ENCODE data around the gene RUNX2. TPM values are rescaled to one million over a fixed set of nuclear protein-coding genes. Genes with fewer than 3 reads are reported as not detected.

RUNX2 gene
- total and polyA plus RNA-seq, 4 donors: 0.09 to 1.5 (median 0.75) TPM

DNA sequence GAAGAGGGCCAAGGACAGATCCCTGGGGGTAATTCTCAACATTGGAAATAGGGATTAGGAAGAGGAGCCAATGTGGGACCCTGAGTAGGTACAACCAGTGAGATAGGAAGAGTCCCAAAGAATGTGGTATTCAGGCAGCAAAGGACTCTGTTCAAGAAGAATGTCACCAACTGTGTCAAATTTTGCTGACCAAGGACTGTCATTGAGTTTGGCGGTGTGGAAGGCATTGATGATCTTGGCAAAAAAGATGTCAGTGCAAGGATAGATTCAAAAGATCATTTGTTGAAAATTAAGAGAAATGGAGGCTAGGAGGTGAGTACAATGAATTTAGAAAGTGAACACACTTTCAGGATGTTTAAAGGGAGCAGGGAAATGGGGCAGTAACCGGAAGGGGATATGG is 132.0 kb downstream of the RUNX2 start:
- WGBS: 98% methylated on average over 2 of the region's 2 CpGs
- H3K9ac ChIP-seq (ENCODE audit: low read depth in 1 of 2, low read length in 2 of 2): no peak overlapping the region

DNA sequence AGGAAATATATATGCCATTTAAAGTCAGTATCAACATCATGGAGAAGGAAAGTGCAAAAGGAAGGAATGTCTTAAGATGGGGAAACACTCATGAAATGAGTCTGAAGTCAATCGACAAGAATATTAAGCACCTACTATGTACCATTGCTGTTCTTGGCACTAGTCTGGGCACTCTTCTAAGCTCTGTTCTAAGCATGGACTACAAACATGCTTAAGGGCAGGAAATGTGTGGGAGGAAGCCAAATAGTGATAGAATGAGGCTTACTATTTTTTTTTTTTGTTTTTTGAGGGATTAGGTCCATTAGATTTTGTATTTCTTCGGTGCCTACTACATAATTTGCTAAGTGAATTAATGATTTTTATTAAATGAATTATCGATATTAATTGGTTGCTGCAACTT is 133.4 kb downstream of the RUNX2 start:
- Histone ChIP-seq H3K4me1 (ENCODE audit: control insufficient read depth in 4 of 4, insufficient read depth in 4 of 4, low read length in 3 of 4) (no peaks in the 10 kb centered on the region), H3K4me3 (ENCODE audit: low read depth in 1 of 3, low read length in 3 of 3) (no peak overlapping the region), H3K9me3 (ENCODE audit: control insufficient read depth in 4 of 4, low read length in 3 of 4) (no peaks in the 10 kb centered on the region), H3K27me3 (ENCODE audit: control insufficient read depth in 4 of 4, insufficient read depth in 4 of 4, low read length in 3 of 4) (no peaks in the 10 kb centered on the region), H3K9ac (ENCODE audit: low read depth in 1 of 2, low read length in 2 of 2) (no peak overlapping the region), H3K27ac (ENCODE audit: low read depth in 1 of 2, low read length in 2 of 2) (no peak overlapping the region), H3K36me3 (ENCODE audit: control insufficient read depth in 4 of 4, insufficient read depth in 3 of 4, low read depth in 1 of 4, low read length in 3 of 4) (no peaks in the 10 kb centered on the region)
- no peak for DNase-seq (ENCODE audit: low spot score)
- 83% methylated on average over 3 of the region's 3 CpGs for WGBS
- TF ChIP-seq, protein P1, sequence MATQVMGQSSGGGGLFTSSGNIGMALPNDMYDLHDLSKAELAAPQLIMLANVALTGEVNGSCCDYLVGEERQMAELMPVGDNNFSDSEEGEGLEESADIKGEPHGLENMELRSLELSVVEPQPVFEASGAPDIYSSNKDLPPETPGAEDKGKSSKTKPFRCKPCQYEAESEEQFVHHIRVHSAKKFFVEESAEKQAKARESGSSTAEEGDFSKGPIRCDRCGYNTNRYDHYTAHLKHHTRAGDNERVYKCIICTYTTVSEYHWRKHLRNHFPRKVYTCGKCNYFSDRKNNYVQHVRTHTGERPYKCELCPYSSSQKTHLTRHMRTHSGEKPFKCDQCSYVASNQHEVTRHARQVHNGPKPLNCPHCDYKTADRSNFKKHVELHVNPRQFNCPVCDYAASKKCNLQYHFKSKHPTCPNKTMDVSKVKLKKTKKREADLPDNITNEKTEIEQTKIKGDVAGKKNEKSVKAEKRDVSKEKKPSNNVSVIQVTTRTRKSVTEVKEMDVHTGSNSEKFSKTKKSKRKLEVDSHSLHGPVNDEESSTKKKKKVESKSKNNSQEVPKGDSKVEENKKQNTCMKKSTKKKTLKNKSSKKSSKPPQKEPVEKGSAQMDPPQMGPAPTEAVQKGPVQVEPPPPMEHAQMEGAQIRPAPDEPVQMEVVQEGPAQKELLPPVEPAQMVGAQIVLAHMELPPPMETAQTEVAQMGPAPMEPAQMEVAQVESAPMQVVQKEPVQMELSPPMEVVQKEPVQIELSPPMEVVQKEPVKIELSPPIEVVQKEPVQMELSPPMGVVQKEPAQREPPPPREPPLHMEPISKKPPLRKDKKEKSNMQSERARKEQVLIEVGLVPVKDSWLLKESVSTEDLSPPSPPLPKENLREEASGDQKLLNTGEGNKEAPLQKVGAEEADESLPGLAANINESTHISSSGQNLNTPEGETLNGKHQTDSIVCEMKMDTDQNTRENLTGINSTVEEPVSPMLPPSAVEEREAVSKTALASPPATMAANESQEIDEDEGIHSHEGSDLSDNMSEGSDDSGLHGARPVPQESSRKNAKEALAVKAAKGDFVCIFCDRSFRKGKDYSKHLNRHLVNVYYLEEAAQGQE (IDR thresholded peaks at IDR 0.05): no peak
- TF ChIP-seq SP1 (IDR thresholded peaks at IDR 0.05): no peak
- TF ChIP-seq NR2F2 (IDR thresholded peaks at IDR 0.05): no peak
- TF ChIP-seq, protein P2, sequence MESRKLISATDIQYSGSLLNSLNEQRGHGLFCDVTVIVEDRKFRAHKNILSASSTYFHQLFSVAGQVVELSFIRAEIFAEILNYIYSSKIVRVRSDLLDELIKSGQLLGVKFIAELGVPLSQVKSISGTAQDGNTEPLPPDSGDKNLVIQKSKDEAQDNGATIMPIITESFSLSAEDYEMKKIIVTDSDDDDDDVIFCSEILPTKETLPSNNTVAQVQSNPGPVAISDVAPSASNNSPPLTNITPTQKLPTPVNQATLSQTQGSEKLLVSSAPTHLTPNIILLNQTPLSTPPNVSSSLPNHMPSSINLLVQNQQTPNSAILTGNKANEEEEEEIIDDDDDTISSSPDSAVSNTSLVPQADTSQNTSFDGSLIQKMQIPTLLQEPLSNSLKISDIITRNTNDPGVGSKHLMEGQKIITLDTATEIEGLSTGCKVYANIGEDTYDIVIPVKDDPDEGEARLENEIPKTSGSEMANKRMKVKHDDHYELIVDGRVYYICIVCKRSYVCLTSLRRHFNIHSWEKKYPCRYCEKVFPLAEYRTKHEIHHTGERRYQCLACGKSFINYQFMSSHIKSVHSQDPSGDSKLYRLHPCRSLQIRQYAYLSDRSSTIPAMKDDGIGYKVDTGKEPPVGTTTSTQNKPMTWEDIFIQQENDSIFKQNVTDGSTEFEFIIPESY (IDR thresholded peaks at IDR 0.05): no peak
- no peak for TF ChIP-seq FOXA2 (IDR thresholded peaks at IDR 0.05)
- TF ChIP-seq FOXA1 (IDR thresholded peaks at IDR 0.05): no peak
- TF ChIP-seq YY1 (IDR thresholded peaks at IDR 0.05): no peak
- no peak for TF ChIP-seq HNF4G (IDR thresholded peaks at IDR 0.05)
- no peak for TF ChIP-seq TAF1 (conservative IDR thresholded peaks at IDR 0.05)
- no peak for TF ChIP-seq EGR1 (IDR thresholded peaks at IDR 0.05; ENCODE audit: low read depth in 2 of 2)
- TF ChIP-seq, protein P3, sequence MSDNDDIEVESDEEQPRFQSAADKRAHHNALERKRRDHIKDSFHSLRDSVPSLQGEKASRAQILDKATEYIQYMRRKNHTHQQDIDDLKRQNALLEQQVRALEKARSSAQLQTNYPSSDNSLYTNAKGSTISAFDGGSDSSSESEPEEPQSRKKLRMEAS (IDR thresholded peaks at IDR 0.05): no peak

More for the DNA sequence above, 132.0 kb downstream of the RUNX2 start:
- no peak for DNase-seq (ENCODE audit: low spot score)
- H3K4me1 ChIP-seq (ENCODE audit: control insufficient read depth in 4 of 4, insufficient read depth in 4 of 4, low read length in 3 of 4): no peaks in the 10 kb centered on the region
- TF ChIP-seq, protein P3 (IDR thresholded peaks at IDR 0.05): no peak
- TF ChIP-seq FOXA1 (IDR thresholded peaks at IDR 0.05) (no peak), RAD21 (IDR thresholded peaks at IDR 0.05) (no peak), HNF4G (IDR thresholded peaks at IDR 0.05) (no peak), FOXA2 (IDR thresholded peaks at IDR 0.05) (no peak), HNF4A (conservative IDR thresholded peaks at IDR 0.05) (no peak)
- TF ChIP-seq, protein P4, sequence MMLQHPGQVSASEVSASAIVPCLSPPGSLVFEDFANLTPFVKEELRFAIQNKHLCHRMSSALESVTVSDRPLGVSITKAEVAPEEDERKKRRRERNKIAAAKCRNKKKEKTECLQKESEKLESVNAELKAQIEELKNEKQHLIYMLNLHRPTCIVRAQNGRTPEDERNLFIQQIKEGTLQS (IDR thresholded peaks at IDR 0.05): no peak
- TF ChIP-seq, protein P5, sequence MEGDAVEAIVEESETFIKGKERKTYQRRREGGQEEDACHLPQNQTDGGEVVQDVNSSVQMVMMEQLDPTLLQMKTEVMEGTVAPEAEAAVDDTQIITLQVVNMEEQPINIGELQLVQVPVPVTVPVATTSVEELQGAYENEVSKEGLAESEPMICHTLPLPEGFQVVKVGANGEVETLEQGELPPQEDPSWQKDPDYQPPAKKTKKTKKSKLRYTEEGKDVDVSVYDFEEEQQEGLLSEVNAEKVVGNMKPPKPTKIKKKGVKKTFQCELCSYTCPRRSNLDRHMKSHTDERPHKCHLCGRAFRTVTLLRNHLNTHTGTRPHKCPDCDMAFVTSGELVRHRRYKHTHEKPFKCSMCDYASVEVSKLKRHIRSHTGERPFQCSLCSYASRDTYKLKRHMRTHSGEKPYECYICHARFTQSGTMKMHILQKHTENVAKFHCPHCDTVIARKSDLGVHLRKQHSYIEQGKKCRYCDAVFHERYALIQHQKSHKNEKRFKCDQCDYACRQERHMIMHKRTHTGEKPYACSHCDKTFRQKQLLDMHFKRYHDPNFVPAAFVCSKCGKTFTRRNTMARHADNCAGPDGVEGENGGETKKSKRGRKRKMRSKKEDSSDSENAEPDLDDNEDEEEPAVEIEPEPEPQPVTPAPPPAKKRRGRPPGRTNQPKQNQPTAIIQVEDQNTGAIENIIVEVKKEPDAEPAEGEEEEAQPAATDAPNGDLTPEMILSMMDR (IDR thresholded peaks at IDR 0.05; ENCODE audit: low read depth, low read length, missing input control): no peak
- TF ChIP-seq, protein P1 (IDR thresholded peaks at IDR 0.05): no peak
- no peaks in the 10 kb centered on the region for H3K27me3 ChIP-seq (ENCODE audit: control insufficient read depth in 4 of 4, insufficient read depth in 4 of 4, low read length in 3 of 4)
- H3K27ac ChIP-seq (ENCODE audit: low read depth in 1 of 2, low read length in 2 of 2): no peak overlapping the region
- no peak overlapping the region for H3K4me3 ChIP-seq (ENCODE audit: low read depth in 1 of 3, low read length in 3 of 3)
- H3K9me3 ChIP-seq (ENCODE audit: control insufficient read depth in 4 of 4, low read length in 3 of 4): no peaks in the 10 kb centered on the region
- no peaks in the 10 kb centered on the region for H3K36me3 ChIP-seq (ENCODE audit: control insufficient read depth in 4 of 4, insufficient read depth in 3 of 4, low read depth in 1 of 4, low read length in 3 of 4)

All from liver (tissue), 9 donors.